CD4-positive, alpha-beta memory T cell (primary cell): ENCODE data around the gene SND1. TPM values are rescaled to one million over a fixed set of nuclear protein-coding genes. Genes with fewer than 3 reads are reported as not detected.
A peak's percentile ranks its signal among the peaks of the same experiment; 100 is the strongest.

Source experiments
- CTCF ChIA-PET: fragments of 350-600 bp; sonication (Branson Sonifier 250); formaldehyde crosslinking; loops from one replicate; lab custom pipeline; 2021; ENCODE audit warnings: inconsistent platforms; ENCODE audit not compliant: partially characterized antibody; lab: Charles Lee
- POLR2A ChIA-PET: fragments of 350-600 bp; sonication (Branson Sonifier 250); formaldehyde crosslinking; loops from one replicate; lab custom pipeline; 2021; ENCODE audit not compliant: partially characterized antibody; lab: Charles Lee
- DNase-seq, 5 donors: peaks; one replicate each; pipeline versions ENCODE4 v3.0.0 to v3.0.0-alpha.2; 2020 to 2022; ENCODE audit warnings: mixed read lengths in 1 of 5
- H3K27ac ChIP-seq: one replicate; pipeline ENCODE4 v1.7.0; 2013; ENCODE audit warnings: low read depth, low read length
- H3K27me3 ChIP-seq: 2 replicates; pipeline ENCODE4 v1.7.0; 2013; ENCODE audit warnings: mild to moderate bottlenecking, low read length, moderate library complexity; ENCODE audit not compliant: insufficient read depth
- H3K36me3 ChIP-seq: 2 replicates; pipeline ENCODE4 v1.7.0; 2013; ENCODE audit warnings: mild to moderate bottlenecking, low read length, moderate library complexity; ENCODE audit not compliant: insufficient read depth
- H3K4me1 ChIP-seq: 2 replicates; pipeline ENCODE4 v1.7.0; 2013; ENCODE audit warnings: mild to moderate bottlenecking, low read length, moderate library complexity; ENCODE audit not compliant: insufficient read depth
- H3K4me3 ChIP-seq, 2 donors: one replicate each; pipeline ENCODE4 v1.7.0; 2013; ENCODE audit warnings: low read length in 2 of 2, mild to moderate bottlenecking in 1 of 2
- H3K9me3 ChIP-seq, 2 donors: one replicate each; pipeline ENCODE4 v1.7.0; 2013; ENCODE audit warnings: low read length in 2 of 2, control low read depth in 1 of 2; ENCODE audit not compliant: control insufficient read depth in 1 of 2
- H3K27ac Mint-ChIP-seq, 7 donors: one replicate each; pipeline ENCODE4 v1.8.0; 2020 to 2021; ENCODE audit warnings: mixed read lengths in 7 of 7, mild to moderate bottlenecking in 6 of 7, inconsistent platforms in 3 of 7, moderate library complexity in 3 of 7
- H3K27me3 Mint-ChIP-seq, 2 donors: one replicate each; pipeline ENCODE4 v1.8.0; 2020 to 2021; ENCODE audit warnings: mixed read lengths in 2 of 2
- H3K36me3 Mint-ChIP-seq, 2 donors: one replicate each; pipeline ENCODE4 v1.8.0; 2020 to 2021; ENCODE audit warnings: mixed read lengths in 2 of 2, inconsistent platforms in 1 of 2, mild to moderate bottlenecking in 1 of 2
- H3K4me1 Mint-ChIP-seq, 4 donors: one replicate each; pipeline ENCODE4 v1.8.0; 2020 to 2021; ENCODE audit warnings: mixed read lengths in 4 of 4, mild to moderate bottlenecking in 1 of 4
- H3K4me3 Mint-ChIP-seq, 8 donors: one replicate each; pipeline ENCODE4 v1.8.0; 2020 to 2021; ENCODE audit warnings: mixed read lengths in 8 of 8, mild to moderate bottlenecking in 7 of 8, moderate library complexity in 6 of 8, inconsistent platforms in 3 of 8
- H3K9me3 Mint-ChIP-seq, 8 donors: one replicate each; pipeline ENCODE4 v1.8.0; 2020 to 2021; ENCODE audit warnings: mixed read lengths in 8 of 8, mild to moderate bottlenecking in 5 of 8, inconsistent platforms in 3 of 8, moderate library complexity in 1 of 8
- intact Hi-C: fragments of 100-400 bp; cut with micrococcal nuclease; formaldehyde crosslinking; loops from one replicate; pipeline ENCODE4 v1.15.1; 2023
- polyA plus RNA-seq, 2 donors: library from polyadenylated mRNA; unstranded; fragments of 300-500 nt; fragmentation: Illumina TruSeq; gene quantifications; one replicate each; pipeline ENCODE4 v1.2.3, GENCODE V29; 2021
- total RNA-seq, 2 experiments: library from RNA; stranded (reverse); gene quantifications; one replicate each; pipeline ENCODE4 v1.2.3, GENCODE V29; 2021

The SND1 gene
- total and polyA plus RNA-seq, 4 experiments from 2014 or later = 119 to 223 (median 171) TPM

DNA sequence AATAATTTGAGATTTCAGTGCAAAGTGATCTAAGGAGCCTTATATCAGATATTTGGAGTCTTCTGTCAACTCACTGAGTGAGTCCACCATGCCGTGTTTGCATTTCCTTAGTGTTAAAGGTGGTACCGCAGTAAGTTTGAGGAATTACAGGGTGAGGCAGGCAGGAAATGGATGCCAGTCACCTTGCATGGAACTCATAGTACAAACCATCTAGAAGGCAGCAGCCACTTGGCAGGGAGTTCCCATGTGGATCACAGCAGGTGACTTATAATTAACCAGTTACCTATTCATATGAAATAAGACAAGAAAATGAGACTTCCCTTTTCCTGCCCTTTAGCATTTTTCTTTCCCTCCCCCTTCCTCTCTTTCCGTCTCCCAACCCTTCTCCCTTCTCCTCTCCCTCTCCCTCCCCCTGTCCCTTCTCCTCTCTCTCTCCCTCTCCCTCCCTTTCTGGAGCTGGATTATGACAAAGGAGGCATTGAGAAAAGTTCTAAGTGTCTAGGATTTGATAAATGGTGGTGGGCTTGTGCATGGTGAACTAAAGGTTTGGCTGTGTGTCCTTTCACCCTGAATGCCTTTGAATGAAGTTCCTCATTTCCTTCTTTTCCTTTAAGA, 285.2 kb downstream of the SND1 start:
- H3K4me1 ChIP-seq = no peaks in the 10 kb centered on the region
- Mint-ChIP-seq H3K36me3 (peaks cover 48 to 55% of the 10 kb centered on the region in 2 donors), H3K4me1 (peaks cover 0 to 6% (median 4%) of the 10 kb centered on the region in 4 donors), H3K27me3 (no peaks in the 10 kb centered on the region), H3K4me3 (no peak overlapping the region), H3K9me3 (no peaks in the 10 kb centered on the region), H3K27ac (no peak overlapping the region)
- CTCF ChIA-PET = no interaction called here
- H3K27ac ChIP-seq = no peak overlapping the region
- no peak overlapping the region for H3K4me3 ChIP-seq
- H3K9me3 ChIP-seq = no peaks in the 10 kb centered on the region
- H3K27me3 ChIP-seq = no peaks in the 10 kb centered on the region
- POLR2A ChIA-PET = no interaction called here
- DNase-seq = no peak
- H3K36me3 ChIP-seq = no peaks in the 10 kb centered on the region
- intact Hi-C loops = no loop called here

DNA sequence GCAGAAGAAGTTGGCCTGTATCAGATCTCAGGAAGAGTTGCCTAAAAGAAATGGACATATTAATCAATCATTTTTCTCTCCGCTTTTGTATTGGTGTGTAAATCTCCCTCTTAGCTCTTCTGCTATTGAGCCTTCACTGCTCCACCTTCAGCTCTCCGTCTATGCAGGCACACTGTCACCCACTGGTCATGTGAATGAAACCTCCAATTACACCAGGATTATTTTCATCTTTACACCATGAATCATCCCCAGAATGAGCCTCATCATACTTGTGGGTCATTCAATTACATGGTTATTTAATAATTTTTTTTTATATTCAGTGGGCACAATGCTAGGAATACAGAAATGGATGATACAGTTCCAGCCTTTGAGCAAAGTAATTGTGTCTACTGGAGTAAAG, 286.6 kb downstream of the SND1 start:
- no peaks in the 10 kb centered on the region for H3K27me3 Mint-ChIP-seq
- POLR2A ChIA-PET = no interaction called here
- H3K9me3 ChIP-seq = no peaks in the 10 kb centered on the region
- no peak overlapping the region for H3K4me3 Mint-ChIP-seq
- H3K36me3 ChIP-seq = peaks cover 6% of the 10 kb centered on the region
- no peaks in the 10 kb centered on the region for H3K4me1 ChIP-seq
- peaks cover 43 to 52% of the 10 kb centered on the region in 2 donors for H3K36me3 Mint-ChIP-seq
- H3K27ac Mint-ChIP-seq = no peak overlapping the region
- H3K9me3 Mint-ChIP-seq = no peaks in the 10 kb centered on the region
- no peak for DNase-seq
- peaks cover 0 to 6% (median 4%) of the 10 kb centered on the region in 4 donors for H3K4me1 Mint-ChIP-seq
- CTCF ChIA-PET = no interaction called here
- no peak overlapping the region for H3K4me3 ChIP-seq
- H3K27me3 ChIP-seq = no peaks in the 10 kb centered on the region
- intact Hi-C loops = no loop called here
- H3K27ac ChIP-seq = no peak overlapping the region

DNA sequence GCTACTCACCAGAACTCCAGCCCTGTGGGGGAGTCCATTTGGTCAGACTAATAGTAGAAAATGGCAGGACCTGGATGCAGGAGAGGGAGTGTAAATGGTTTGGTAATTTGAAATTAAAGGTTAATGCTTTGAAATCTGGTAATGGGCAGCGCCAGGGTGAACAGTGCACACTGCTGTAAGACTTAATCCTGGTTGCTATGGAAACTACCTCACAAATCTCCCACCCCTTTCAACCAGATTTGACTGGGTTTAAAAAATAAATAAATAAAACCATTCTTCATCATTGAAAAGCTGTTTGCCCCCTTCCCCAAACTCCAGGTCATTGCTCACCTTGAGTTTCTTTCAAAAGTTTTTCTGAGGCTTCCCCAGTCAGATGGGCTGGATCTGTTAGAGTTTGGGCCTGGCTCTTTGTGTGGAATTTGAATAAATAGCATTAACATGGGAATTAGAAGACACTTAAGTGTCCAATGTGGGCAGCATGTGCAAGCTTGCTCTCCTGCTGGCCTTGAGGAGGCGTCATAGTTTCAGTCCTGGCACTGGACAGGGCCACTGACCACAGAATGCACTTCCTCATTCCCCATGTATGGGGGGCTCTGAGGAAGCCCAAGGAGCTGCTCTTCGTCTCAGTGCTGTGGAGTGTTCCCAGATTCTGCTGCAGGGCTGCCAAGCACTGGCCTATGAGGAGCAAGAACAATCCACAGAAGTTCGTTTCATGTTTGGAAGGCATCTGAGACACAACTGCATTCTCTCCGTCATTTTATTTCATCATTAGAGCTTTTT, 288.6 kb downstream of the SND1 start:
- Mint-ChIP-seq H3K9me3 (no peaks in the 10 kb centered on the region), H3K4me3 (no peak overlapping the region), H3K4me1 (peaks cover 0 to 5% (median 0%) of the 10 kb centered on the region in 4 donors), H3K27me3 (no peaks in the 10 kb centered on the region), H3K36me3 (peaks cover 34 to 48% of the 10 kb centered on the region in 2 donors), H3K27ac (peak overlapping the region in 1 of 7 donors; percentile 47)
- H3K9me3 ChIP-seq = no peaks in the 10 kb centered on the region
- CTCF ChIA-PET = no interaction called here
- H3K27me3 ChIP-seq = no peaks in the 10 kb centered on the region
- H3K27ac ChIP-seq = no peak overlapping the region
- no peak for DNase-seq
- H3K4me1 ChIP-seq = no peaks in the 10 kb centered on the region
- intact Hi-C loops = no loop called here
- peaks cover 6% of the 10 kb centered on the region for H3K36me3 ChIP-seq
- POLR2A ChIA-PET = no interaction called here
- H3K4me3 ChIP-seq = no peak overlapping the region

DNA sequence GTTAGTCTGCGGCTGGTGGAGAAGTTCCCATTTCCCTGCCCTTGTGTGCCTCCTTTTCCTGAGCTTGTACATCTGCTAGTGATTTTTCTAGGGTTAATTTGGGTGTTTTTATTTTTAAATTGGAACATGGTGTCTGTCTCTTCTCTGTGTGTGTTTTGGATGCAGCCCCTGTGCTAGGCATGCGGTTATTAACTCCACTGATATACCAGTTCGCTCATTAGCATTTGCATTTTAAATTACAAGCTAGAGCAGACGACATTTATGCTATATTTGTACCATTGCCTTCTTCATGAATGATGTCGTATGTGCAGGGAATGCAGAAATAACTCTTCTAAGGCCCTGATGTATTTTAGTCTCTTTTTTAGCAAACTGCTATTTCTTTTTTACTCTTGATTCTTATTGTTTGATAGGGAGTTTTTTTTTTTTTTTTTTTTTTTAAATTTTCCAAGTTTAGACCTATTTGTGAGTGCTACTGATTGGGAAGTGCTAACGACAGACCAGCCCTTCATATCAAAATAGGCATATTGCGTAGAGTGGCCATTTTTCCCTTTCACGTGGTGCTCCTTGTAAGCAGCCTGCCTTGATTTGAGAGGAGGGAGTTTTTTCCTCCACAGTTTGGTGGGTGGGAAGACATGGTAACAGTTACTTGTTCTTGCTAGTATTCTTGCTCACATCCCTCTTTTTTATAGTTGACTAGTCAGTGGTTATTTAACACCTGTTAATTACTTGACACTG, 289.6 kb downstream of the SND1 start:
- H3K4me3 ChIP-seq = no peak overlapping the region
- no peaks in the 10 kb centered on the region for H3K27me3 ChIP-seq
- no peaks in the 10 kb centered on the region for H3K4me1 ChIP-seq
- Mint-ChIP-seq H3K9me3 (no peaks in the 10 kb centered on the region), H3K36me3 (peaks cover 28 to 52% of the 10 kb centered on the region in 2 donors), H3K27ac (peak overlapping the region in 2 of 7 donors; percentile 25 to 27), H3K4me1 (peaks cover 0 to 8% (median 0%) of the 10 kb centered on the region in 4 donors), H3K4me3 (no peak overlapping the region), H3K27me3 (no peaks in the 10 kb centered on the region)
- H3K27ac ChIP-seq = no peak overlapping the region
- no peak for DNase-seq
- no peaks in the 10 kb centered on the region for H3K9me3 ChIP-seq
- intact Hi-C loops = no loop called here
- CTCF ChIA-PET = no interaction called here
- H3K36me3 ChIP-seq = peaks cover 6% of the 10 kb centered on the region
- POLR2A ChIA-PET = no interaction called here

DNA sequence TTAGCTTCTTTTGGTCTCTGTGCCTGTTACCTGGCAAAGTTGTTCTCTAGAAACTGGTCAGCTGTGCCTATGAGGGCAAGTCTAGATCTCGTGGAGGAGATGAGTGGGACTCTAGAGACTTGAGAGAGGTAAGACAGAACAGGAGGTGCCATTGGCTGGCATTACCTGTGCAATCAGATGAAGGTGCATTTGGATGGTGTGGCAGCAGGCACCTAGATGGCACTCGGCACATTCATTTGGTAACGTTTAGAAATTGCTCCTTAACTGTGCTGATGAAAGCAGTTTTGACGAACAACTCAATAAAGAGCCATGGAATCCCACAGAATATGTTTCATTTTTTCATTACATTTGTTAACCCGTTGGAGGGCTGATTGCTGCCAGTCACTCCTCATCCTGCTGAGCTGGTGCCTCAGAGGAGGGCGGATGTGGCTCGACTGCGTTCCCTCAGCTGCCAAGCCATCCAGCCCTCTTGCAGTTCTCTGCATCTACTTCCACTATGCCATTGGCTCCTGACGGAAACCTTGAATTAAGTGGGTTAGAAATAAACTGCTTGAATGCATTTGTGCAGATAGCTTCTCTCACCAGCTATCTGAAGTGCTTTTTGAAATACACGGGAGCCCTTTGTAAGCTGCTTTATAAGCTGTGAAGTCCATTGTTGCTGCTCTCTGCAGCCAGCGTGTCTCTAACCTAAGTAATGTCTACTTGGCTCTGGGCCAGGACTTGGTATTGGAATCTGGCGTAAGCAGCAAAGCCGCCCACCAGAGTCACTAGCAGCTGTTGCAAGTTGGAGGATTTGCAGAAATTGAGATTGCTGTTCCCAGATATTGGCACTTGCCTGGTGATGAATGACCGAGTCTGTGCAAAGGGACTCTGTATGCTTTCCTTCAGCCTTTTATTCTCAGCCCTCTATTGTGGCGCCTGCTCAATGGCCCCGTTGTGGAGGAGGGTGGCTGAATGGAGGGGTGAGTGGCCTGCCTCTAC, 291.8 kb downstream of the SND1 start:
- Mint-ChIP-seq H3K27me3 (no peaks in the 10 kb centered on the region), H3K9me3 (no peaks in the 10 kb centered on the region), H3K36me3 (peaks cover 30 to 47% of the 10 kb centered on the region in 2 donors), H3K4me1 (peaks cover 0 to 8% (median 2%) of the 10 kb centered on the region in 4 donors), H3K4me3 (no peak overlapping the region), H3K27ac (no peak overlapping the region)
- Histone ChIP-seq H3K4me1 (no peaks in the 10 kb centered on the region), H3K4me3 (no peak overlapping the region), H3K27me3 (no peaks in the 10 kb centered on the region), H3K9me3 (no peaks in the 10 kb centered on the region), H3K27ac (no peak overlapping the region), H3K36me3 (peaks cover 9% of the 10 kb centered on the region)
- POLR2A ChIA-PET = no interaction called here
- DNase-seq = no peak
- intact Hi-C loops = no loop called here
- CTCF ChIA-PET = no interaction called here

DNA sequence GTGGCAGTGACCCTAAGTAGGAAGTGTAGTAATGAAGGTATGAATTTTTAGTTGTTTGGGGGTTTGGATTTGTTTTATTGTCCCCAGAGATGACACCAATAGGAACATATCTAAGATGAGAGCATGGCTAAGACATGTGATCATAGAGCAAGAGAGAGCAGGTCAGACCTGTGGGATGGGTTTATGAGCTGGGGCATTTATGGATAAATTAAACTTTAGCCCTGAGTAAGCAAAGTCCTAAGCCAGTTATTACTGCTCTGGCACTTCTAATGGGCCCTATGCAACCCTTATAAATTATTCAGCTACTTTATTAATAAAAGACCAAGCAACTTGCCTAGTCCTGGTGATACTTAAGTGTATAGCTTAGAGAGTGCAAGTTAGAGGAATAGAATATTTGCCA, 294.1 kb downstream of the SND1 start:
- no peak overlapping the region for H3K4me3 Mint-ChIP-seq
- H3K4me1 ChIP-seq = no peaks in the 10 kb centered on the region
- no peak overlapping the region for H3K4me3 ChIP-seq
- no peak for DNase-seq
- no peaks in the 10 kb centered on the region for H3K9me3 Mint-ChIP-seq
- no peaks in the 10 kb centered on the region for H3K27me3 Mint-ChIP-seq
- no peak overlapping the region for H3K27ac Mint-ChIP-seq
- CTCF ChIA-PET = no interaction called here
- no peak overlapping the region for H3K27ac ChIP-seq
- intact Hi-C loops = no loop called here
- no peaks in the 10 kb centered on the region for H3K9me3 ChIP-seq
- H3K36me3 Mint-ChIP-seq = peaks cover 24 to 34% of the 10 kb centered on the region in 2 donors
- no peaks in the 10 kb centered on the region for H3K27me3 ChIP-seq
- POLR2A ChIA-PET = no interaction called here
- H3K4me1 Mint-ChIP-seq = peaks cover 0 to 8% (median 3%) of the 10 kb centered on the region in 4 donors
- peaks cover 9% of the 10 kb centered on the region for H3K36me3 ChIP-seq
